Measurements from ENCODE around the gene CDH4.

Gene CDH4

DNA sequence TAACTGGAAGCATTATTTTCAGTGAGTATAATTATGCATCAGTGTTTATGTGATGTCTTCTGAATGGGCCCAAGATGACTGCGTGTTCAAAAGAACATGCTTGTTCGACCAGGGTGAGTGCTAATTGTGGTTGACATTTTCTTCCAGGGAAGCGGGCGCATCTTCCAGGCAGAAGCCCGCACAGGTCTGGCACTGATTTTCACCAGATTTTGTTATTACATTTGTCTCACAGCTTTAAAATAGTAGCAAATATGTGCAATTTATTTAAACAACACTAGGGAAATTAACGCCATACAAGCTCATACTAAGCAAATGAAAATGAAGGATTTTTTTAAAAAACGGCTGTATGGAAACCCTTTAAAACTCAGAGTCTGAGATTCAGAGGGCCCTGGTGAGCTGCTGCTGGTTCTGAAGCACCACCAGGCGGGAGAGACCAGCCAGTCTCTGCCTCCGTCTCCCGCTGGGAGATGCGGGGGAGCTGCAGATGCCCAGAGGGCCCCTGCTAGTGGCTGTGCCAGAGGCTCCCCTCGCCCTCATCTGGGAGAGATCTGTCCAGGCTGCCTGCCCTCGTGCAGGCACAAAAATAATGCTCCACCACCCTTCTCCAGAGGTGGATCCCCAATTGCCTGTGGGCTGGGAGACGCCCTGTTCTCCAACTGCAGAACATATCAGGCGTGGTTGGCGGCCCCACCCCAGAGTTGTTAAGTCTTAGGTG lies 516.7 kb downstream of the CDH4 start:
- no peak overlapping the region for H3K4me3 ChIP-seq (ENCODE audit: low read depth, low read length)
- TF ChIP-seq, protein P1, sequence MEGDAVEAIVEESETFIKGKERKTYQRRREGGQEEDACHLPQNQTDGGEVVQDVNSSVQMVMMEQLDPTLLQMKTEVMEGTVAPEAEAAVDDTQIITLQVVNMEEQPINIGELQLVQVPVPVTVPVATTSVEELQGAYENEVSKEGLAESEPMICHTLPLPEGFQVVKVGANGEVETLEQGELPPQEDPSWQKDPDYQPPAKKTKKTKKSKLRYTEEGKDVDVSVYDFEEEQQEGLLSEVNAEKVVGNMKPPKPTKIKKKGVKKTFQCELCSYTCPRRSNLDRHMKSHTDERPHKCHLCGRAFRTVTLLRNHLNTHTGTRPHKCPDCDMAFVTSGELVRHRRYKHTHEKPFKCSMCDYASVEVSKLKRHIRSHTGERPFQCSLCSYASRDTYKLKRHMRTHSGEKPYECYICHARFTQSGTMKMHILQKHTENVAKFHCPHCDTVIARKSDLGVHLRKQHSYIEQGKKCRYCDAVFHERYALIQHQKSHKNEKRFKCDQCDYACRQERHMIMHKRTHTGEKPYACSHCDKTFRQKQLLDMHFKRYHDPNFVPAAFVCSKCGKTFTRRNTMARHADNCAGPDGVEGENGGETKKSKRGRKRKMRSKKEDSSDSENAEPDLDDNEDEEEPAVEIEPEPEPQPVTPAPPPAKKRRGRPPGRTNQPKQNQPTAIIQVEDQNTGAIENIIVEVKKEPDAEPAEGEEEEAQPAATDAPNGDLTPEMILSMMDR (IDR thresholded peaks at IDR 0.05; ENCODE audit: low read depth, low read length) = no peak

DNA sequence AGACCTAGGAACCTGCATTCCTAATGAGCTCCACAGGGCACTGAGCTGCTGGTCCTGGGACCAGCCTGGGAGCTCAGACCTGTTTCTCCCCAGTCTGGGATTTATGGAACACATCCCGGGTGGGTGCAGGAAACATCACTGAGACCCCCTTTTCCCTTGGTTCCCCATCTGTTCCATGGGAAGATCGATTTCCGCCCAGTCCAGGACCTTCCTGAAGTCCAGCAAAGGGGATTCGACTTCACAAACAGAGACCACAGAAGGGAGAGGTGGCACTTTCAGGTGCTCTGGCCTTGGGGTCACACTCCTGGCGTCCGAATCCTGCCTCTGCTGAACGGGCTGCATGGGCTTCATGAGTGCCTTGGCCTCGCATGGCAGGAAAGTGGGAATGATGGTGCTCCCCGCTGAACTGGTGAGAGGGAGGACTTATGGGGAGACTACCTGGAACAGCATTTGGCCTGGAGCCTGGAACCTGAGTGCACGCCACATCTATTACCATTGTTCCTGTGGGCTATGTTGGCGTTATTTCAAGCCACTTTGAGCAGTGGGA lies 517.3 kb downstream of the CDH4 start:
- H3K4me3 ChIP-seq (ENCODE audit: low read depth, low read length) = no peak overlapping the region
- TF ChIP-seq, protein P1 (IDR thresholded peaks at IDR 0.05; ENCODE audit: low read depth, low read length) = no peak

DNA sequence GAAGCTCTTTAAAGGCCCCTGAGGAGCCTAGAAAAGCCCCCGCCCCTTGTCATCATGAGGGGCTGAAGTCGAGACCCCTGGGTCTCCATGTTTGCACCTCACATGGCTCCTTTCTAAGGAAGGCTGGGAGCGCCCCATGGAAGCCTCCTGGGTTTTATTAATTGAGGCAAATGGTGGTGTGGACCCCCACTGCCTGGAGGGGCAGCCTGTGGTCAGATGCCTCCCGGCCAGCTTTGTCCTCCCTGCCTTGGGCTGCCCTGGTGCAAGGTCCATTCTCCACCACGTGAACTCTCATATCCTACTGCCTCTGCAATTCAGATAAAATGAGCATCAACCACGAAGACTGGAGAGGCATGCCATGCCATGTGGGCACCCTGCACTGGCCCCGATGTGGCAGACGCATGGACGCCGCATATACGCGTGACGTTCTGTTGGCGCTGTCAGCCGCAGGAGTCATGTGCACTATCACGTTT lies 518.1 kb downstream of the CDH4 start:
- TF ChIP-seq, protein P1 (IDR thresholded peaks at IDR 0.05; ENCODE audit: low read depth, low read length) = no peak
- no peak overlapping the region for H3K4me3 ChIP-seq (ENCODE audit: low read depth, low read length)

DNA sequence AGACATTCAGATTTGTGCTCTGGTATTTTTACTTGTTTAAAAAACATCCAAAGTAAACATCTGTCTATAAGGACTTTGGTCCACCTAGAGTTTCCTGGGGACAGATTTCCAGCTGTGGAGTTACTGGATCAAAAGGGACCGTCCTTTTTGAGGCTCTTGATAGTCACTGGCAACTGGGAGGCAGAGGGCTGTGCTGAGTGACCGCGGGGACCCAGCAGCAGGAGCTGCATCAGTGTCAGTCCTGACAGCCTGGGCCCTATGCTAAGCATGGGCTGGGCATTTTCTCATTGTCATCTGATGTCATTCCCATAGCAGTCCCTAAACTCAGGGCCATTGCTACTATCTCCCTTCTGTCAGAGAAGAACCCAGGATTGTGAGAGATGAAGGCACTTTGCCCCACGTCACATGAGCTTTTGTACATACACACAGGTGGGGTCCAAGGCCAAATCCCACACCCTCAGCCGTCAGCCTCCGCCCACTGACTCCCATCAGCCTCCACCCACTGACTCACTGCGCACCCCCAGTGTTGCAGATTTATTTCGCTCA lies 519.8 kb downstream of the CDH4 start:
- TF ChIP-seq, protein P1 (IDR thresholded peaks at IDR 0.05; ENCODE audit: low read depth, low read length) = no peak
- no peak overlapping the region for H3K4me3 ChIP-seq (ENCODE audit: low read depth, low read length)

DNA sequence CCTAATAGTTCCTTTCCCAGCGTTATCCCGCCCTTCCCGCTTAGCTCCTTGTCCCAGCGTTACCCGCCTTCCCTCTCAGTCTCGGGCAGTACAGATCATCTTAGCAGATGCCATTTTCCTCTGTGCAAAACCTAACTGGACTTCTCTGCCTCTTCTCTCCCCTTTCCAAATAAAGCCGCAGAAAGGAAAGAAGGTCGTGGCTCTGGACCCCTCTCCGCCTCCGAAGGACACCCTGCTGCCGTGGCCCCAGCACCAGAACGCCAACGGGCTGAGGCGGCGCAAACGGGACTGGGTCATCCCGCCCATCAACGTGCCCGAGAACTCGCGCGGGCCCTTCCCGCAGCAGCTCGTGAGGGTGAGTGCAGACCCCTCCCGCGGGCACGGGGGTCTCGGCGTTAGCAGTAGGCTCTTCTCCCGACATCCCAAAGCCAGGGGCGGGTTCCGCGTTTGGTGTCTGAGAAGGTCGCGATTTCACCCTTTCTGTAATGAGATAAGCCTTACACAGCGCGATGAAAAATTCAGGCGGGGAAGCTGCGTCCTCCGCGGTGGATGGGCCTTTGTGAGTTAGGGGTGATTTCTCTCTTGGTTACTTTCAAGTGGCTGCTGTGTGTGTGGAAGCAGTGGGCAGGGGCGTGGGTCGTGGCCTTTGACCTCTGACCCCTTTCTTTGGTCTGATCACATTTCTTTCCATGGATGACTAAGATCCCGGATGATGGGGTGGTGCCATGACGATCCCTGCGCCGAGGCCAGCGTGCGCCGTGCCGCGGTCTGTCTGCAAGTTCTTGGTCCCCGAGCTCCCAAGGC lies 521.0 kb downstream of the CDH4 start:
- TF ChIP-seq, protein P1 (IDR thresholded peaks at IDR 0.05; ENCODE audit: low read depth, low read length) = no peak

DNA sequence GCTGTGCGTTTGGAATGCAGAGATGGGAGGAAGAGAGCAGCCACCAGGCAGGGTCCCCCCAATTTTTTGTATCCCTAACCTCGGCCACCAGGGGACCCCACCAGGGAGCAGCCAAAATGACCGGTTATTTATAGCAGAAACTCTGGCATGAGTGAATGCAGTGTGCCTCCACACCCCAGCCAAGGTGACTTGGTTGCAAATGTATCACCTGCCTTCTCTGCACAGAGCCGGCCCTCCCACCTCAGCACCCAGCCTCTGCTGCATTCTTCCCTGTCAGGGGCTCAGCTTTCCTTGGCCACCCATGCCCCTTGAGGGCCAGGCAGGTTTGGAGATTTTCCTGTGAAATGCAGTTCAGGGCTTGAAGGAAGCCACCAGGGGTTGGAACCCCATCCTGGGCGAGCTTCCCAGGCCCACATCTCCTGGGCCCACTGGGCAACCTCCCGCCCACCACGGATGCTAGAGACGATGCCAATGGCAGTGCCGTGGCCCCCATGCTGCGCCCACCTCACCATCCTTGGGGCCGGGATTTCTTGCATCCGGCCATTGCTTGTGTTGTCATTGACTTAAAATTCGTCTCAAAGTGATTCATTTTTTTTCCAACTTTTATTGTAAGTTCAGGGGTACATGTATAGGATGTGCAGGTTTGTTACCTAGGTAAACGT lies 522.0 kb downstream of the CDH4 start:
- TF ChIP-seq, protein P1 (IDR thresholded peaks at IDR 0.05; ENCODE audit: low read depth, low read length) = no peak
- H3K4me3 ChIP-seq (ENCODE audit: low read depth, low read length) = no peak overlapping the region

More for the DNA sequence above, 521.0 kb downstream of the CDH4 start:
- no peak overlapping the region for H3K4me3 ChIP-seq (ENCODE audit: low read depth, low read length)
